Gastroesophageal sphincter (tissue), 3 donors: Measurements from ENCODE around the gene CRYBG1.

ENCODE experiments used
- CTCF ChIP-seq, 4 experiments: fragments of 200-600 bp in 2 of 4; fragments of 450-650 bp in 2 of 4; sonication (generic) in 1 of 4; IDR thresholded peaks; one replicate each; pipeline ENCODE4 v1.5.1; 2017 to 2019; ENCODE audit warnings: antibody characterized with exemption in 4 of 4, mild to moderate bottlenecking in 2 of 4, moderate library complexity in 2 of 4
- POLR2A ChIP-seq, 2 donors: fragments of 450-650 bp; IDR thresholded peaks; one replicate each; pipeline ENCODE4 v1.6.1; 2017; ENCODE audit warnings: antibody characterized with exemption in 2 of 2, mild to moderate bottlenecking in 2 of 2, moderate library complexity in 1 of 2

GRCh38 chr6:106496823-106497222 lies 136.3 kb downstream of the CRYBG1 start:
- TF ChIP-seq CTCF (IDR thresholded peaks at IDR 0.05) (no peak), POLR2A (IDR thresholded peaks at IDR 0.05) (no peak)
